Activated CD8-positive, alpha-beta memory T cell treated with anti-CD3 and anti-CD28 coated beads for 4 hours (primary cell): ENCODE measurements around the gene SPIN4.
"Not testable (repeated sequence)": the region's sequence is repeated elsewhere in the genome, so short reads cannot be mapped to it uniquely, and the experiment has no call there.

ENCODE experiments used
- DNase-seq, 2 donors: peaks; one replicate each; pipeline ENCODE4 v3.0.0-alpha.2; 2020; ENCODE audit warnings: low read depth in 2 of 2

SPIN4 gene

GRCh38 chrX:63350941-63351616, at the start of gene SPIN4:
TSS of gene SPIN4 (minus strand) at chrX:63351332. CDS start at chrX:63350819, 513 bp downstream.
- DNase-seq = peak; percentile 31

DNA sequence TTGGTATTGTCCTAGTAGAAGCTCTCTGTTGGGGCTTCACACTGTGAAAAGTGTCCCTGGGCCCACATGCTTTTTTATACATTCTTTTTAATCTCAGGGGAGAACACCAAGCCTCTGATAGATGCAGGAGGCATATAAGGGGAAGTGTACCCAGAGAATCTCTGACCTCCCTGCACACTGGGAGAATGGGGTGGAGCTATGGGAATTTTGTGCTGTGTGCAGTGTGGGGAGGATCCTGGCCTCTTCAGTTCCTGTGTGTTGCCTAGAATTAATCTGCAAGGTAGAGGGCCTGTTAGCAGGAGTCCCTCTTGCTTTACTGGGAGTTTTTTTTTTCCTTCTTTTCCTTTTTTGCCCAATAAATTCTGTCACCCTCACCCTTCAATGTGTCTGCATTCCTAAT, 49.2 kb upstream of the SPIN4 start:
- DNase-seq = no peak

DNA sequence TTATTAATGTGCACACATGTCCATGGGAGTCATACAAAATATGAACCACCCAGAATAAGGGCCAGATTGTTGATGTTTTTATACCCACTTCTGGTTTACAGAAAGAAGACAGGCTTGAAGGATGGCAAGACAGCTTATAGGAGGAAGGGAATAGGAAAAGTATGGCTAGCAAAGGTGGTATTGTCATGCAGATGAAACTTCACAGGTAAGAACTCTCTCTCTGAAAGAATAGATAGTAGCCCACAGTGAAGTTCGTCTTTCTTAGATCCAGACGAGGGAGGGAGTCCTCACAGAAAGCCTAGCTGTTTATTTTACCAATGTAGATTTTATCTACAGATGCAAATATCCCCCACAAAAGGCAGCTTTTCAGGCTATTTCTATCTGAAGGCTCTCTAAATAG, 43.7 kb upstream of the SPIN4 start:
- no peak for DNase-seq

DNA sequence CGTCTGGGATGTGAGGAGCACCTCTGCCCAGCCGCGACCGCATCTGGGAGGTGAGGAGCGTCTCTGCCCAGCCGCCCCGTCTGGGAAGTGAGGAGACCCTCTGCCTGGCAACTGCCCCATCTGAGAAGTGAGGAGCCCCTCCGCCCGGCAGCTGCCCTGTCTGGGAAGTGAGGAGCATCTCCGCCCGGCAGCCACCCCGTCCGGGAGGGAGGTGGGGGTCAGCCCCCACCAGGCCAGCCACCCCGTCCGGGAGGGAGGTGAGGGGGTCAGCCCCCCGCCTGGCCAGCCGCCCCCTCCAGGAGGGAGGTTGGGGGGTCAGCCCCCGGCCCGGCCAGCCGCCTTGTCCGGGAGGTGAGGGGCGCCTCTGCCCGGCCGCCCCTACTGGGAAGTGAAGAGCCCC, 42.0 kb upstream of the SPIN4 start:
- DNase-seq = not testable (repeated sequence)

DNA sequence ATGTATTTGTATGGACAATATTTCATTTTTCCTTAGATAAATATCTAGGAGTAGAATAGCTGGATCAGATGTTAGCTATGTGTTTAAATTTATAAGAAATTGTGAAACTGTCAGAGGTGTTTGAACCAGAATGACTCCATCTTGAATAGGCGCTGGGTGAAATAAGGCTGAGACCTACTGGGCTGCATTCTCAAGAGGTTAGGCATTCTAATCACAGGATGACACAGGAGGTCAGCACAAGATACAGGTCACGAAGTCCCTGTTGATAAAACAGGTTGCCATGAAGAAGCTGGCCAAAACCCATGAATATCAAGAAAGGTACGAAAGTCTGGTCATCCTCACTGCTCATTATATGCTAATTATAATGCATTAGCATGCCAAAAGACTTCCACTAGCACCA, 36.3 kb upstream of the SPIN4 start:
- DNase-seq = no peak

DNA sequence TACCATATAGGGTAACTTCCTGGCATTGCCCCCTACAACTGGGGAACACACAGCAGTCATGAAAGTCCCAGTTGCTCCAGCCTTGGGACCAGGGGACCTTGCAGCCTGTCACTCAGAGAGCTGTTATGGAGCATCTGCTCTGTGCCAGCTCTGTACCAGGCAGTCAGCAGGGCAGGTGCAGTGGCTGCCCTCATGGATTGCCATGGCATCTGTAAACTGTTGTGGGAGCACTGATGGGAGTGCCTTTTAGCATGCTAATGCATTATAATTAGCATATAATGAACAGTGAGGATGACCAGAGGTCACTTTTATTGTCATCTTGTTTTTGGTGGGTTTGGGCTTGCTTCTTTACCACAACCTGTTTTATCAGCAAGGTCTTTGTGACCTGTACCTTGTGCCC, 33.1 kb upstream of the SPIN4 start:
- DNase-seq = not testable (repeated sequence)

- not testable (repeated sequence) for DNase-seq
These were observed 21.9 kb upstream of the SPIN4 start for GRCh38 chrX:63373012-63373411.

GRCh38 chrX:63367699-63368098, 16.6 kb upstream of the SPIN4 start:
- DNase-seq = not testable (repeated sequence)

DNA sequence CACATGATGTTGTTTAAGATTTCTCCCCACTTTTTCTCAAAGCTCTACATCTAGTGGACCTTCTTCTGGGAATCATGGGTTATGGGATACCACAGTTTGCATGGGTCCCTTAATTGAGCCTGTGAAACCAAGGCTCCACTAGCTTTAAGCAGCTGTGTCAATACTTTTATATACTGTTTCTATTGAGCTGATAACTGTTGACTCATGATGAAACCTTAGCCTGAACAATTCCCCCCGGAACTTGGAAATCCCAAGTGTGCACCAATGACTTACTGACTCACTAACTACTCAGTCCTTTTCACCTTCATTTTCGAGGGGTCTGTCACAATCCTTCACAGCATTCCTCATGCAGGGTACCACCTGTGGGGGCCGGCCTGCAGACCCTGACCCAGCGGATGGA, 12.7 kb upstream of the SPIN4 start:
- no peak for DNase-seq

- no peak for DNase-seq
These were observed 10.4 kb upstream of the SPIN4 start for GRCh38 chrX:63361494-63361893.

DNA sequence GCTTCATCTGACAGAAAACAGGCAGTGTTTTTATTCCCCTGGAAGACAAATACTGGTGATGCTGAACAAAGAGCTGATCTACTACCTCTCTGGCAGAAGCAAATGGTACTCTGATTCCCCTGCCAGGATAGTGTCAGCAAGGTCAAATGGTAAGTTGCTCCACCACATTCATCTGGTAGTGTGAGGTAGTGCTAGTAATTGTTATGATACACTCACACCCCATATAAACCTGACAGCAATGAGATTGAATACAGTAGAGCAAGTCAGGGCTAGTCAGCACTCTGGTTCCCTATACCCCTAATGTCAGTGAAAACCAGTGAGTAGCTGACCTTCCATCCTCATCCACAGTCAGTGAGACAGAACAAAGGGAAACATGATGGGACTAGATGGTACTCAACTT, 3.4 kb upstream of the SPIN4 start:
- DNase-seq = no peak

DNA sequence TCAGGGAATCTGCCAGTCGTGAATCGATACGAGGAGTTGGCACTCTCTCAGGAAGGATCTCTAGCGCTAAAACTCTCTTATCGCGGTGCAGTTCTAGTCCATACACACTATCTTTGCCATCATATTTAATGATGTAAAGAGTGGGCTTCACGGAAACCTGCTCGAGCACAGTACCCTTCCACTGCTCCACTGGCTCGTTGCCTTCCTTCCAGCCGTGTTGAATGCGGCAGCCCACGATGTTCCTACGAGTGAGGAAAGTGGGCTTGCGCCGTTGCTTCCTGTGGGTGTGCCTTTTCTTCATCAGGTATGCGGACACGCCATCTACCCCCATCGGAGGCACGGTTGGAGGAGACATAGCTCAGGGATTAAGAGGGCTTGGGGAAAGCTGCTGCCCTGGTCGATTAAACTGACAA, 661 bp downstream of the SPIN4 start:
- no peak for DNase-seq

DNA sequence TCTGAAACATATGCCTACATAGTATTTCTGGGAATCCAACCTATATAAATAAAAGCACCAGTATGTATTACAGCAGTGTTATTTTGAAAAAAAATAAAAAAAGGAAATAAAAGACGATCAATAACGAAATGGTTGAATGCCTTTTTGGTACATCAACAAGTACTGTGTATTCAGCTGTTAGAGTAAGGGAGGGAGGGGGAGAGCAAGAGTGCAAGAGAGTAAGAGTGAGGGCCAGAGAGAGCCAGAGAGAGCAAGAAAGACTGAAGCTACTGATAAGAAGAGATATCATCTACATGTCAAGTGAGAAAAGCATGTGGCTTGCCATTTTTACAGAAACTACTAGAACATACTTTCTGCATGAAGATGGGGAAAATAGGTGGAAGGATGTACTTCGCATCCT, 1.8 kb downstream of the SPIN4 start:
- no peak for DNase-seq

- DNase-seq = no peak
These were observed 20.5 kb downstream of the SPIN4 start for GRCh38 chrX:63330681-63331080.

GRCh38 chrX:63327788-63328187, 23.3 kb downstream of the SPIN4 start:
- no peak for DNase-seq

DNA sequence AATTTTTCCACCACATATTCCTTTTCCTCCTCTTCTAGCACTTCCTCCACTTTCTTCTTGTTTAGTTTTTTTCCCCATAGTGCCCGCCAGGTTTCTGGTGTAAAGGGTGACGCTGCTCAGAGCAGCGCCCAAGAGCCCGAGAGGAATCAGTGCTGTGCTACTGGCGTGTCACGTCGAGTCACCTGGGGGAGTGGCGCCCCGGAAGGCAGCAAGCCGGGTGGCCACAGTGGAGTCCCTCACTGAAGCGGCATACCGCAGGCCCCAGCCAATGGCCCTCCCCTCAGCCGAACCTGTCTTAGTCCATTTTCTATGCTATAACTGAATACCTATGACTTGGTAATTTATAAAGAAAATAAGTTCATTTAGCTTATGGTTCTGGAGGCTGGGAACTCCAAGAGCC, 51.5 kb downstream of the SPIN4 start:
- no peak for DNase-seq
